ENCODE results near the gene CFAP92.

Gene CFAP92

DNA sequence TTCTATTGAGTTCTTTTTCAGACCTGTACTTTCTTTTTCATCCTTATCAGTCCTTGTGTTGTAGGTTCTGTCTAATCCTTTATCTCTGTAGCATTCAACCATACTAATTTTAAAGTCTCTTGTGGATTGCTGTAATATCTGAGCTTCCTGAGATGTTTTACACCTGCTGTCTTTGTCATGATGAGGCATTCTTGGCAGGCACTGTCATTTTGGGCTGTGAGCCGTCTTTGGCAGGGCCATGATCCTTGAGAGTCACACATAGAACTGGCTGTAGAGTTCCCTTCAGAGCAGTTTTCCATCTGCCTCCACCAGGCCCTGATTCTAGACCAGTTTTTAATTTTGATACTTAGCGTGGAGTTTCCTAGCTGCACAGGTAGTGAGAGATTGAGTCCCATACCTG, 13.9 kb upstream of the CFAP92 start:
- DNase-seq (ENCODE audit: low read depth): no peak

DNA sequence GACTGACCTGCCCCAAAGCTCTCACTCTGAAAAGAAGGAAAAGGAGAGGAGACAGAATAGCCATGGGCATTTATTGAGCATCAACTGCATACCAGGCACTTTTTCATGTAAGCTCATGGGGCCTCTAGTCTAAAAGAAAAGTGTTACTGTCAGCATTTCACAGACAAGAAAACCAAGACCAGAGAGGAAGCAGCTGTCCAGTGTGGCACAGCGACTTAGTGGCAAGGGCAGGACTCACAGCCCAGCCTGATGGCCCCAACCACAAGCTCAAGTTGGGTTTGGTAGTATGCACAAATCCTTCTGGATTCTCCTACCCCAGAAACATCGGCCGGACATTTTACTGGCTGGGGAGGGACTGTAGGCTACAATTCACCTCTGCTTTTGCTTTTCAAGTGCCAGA, 13.0 kb upstream of the CFAP92 start:
- no peak for DNase-seq (ENCODE audit: low read depth)

DNA sequence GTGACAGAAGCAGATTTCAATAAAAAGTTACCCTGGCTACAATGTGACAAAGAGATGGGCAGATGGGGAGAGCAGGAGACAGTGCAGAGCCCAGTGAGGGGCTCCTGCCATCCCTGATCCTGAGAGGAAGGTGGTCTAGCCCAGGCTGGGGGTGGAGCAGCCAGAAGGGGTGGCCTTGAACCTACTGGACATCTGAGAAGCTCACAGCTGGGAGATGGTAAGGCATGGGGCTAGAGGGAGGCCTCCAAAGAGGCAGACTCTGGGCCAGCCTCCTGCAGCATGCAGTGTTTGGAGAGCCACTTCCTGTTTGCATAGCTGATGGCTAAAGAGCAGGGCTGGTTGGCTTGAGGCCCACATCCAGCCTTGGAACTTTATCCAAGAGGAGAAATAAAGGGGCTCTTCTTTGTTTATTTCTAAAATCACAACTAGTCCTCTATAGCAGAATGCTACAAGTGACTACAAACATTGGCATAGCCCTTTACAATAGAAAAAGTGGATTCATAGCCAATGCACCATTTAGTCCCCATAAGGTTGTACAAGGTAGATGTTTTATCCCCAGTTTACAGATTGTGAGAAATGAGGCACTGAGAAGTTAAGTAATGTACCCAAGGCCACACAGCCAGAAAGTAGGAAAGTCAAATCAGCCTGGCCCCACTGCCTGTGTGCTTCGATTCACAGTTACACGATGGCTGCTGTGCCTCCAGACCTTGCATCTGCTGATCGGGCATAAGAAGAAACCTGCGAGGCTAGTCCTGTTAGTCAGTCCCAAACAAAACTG, 11.8 kb upstream of the CFAP92 start:
- no peak for DNase-seq (ENCODE audit: low read depth)

DNA sequence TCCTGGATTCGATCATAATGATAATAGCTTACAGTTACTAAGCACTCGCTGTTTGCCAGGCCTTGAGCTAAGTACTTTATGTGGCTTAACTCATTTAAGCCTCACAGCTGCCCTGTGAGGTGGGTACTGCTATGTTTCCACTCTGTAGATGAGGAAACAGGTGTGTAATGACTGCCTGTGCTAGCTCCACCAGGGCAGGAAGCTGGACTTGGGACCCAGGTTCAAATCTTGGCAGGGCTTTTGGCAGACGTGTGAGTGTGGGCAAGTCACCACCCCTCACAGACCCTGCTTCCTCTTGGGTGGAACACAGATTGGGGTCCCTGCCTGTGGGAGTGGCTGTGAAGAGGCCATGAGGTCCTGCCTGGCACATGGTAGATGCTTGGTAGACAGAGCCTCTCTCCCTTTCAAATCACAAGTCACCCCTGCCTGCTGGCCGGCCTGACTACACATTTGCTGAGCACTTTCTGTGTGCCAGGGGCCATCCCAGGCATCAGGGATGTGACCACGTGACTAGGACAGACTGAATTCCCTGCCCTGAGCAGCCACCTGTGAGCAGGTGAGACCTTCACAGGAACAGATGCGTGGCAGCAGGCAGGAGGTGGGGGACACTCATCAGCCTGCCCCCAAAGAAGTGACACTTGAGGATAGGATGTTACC, 10.9 kb upstream of the CFAP92 start:
- no peak for DNase-seq (ENCODE audit: low read depth)

DNA sequence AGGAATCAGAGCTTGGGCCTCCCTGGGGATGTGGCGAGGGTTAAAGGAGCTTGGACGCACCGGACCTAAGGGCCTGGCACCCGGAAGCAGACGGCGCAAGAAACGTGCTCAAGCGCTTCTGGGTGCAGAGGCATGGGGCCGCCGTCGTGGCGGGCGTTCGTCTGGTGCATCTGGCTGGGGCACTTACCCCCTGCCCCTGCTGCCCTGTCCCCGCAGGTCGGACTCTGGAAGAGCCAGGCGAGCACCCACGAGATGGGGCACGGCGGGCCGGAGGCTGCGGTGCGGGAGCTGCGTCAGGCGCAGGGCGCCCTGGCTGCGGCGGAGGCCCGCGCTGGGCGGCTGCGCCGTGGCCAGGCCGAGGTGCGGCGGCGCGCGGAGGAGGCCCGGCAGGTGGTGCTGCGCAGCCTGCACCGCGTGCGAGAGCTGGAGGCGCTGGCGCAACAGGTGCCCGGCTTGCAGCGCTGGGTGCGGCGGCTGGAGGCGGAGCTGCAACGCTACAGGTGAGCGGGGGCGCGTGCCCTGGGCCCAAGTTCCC, 9.8 kb upstream of the CFAP92 start:
- no peak for DNase-seq (ENCODE audit: low read depth)

DNA sequence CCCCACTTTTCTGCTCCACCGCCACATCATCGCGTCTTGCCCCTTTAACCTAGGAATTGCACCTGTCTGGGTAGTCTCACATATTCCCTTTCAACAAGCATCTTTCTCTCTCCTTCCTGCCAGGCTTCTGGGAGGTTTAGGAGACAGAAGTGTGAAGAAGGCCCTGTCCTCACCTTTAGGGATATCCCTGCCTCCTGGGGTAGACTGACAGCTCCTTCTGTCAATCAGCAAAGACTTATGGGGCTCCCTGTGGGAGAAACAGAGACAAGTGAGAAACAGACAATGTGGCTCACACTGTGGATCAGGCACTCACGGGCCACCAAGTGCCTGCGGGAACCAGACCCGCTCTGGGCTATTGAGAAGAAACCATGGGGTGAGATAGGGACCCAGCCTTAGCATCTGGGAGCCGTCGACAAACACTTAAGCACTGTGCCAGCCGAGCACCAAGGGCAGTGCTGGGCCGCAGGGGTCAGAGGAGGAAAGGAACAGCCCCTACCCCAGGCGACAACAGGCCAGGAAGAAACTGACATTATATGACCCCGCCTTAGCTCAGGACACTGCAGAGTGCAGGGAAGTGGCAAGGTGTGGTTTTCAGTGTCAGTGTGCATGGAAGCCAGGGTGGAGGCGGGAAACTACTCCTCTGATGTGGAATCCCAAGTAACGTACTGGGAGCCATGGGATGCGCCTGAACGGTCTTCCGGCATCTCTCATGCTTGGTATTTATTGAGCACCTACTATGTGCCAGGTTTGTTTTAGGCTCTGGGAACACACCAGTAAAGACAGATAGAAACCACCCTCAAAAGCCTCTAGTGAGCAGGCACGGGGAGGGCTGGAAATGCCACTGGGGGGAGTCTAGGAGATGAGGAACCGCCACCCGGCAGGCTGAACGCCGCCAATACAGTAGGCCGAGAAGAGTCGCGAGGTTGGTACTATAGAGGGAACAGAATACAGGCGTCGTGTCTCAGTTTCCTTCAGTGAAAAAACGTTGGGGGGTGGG, 9.0 kb upstream of the CFAP92 start:
- DNase-seq (ENCODE audit: low read depth): no peak

DNA sequence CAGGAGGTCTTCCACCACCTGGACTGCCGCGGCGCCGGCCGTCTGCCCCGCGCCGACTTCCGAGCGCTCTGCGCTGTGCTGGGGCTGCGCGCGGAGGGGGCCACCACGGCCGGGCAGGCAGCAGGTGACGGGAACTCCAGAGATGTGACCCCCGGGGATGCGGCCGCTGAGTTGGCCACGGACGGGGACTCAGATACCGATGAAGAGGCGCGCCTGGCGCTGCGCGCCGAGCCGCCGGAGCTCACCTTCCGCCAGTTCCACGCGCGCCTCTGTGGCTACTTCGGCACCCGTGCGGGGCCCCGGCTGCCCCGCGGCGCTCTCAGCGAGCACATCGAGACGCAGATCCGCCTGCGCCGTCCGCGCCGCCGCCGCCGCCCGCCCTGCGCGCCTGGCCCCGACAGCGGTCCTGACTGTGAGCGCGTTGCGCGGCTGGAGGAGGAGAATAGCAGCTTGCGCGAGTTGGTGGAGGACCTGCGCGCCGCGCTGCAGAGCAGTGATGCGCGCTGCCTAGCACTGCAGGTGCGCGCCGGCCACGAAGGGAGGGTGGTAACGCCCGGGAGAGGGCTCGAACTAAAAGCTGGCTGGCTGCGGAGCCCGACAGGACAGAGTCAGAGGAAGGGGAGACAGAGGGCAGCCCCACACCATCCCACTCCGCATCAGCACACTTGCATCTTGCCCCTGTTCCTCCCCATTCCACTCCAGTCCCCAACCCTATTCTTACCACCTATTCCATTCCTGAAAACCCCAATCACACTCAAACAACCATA, 8.1 kb upstream of the CFAP92 start:
- no peak for DNase-seq (ENCODE audit: low read depth)

DNA sequence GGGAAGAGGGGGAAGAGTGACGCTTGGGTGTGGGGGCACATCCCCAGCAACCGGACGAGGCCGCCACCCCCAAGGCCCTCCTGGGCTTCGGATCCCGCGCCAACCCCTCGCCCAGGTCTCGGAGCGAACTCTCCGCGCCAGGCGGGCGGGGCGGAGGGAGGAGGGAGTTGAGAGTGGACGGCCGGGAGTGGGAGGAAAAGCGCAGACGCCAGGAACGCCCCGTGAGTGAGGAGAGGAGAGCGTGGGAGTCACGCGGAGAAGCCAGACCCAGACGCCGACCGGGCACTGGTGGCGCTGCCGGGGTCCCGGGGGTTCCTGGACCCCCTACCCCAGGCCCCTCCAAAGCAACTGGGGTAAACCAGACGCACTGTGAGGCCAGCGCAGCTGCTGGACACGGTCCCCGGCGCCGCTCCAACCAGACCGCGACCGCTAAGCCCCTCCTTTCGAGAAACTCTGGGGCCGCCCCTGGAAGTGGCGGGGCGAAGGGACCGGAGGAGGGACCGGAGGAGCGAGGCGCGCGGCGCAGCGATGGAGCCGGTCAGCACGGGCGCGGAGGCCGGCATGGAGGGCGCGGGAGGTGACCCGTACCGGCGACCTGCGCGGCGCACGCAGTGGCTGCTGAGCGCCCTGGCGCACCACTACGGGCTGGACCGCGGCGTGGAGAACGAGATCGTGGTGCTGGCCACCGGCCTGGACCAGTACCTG, 7.4 kb upstream of the CFAP92 start, which contains the start of gene EFCC1:
EFCC1 (plus strand) TSS at position 204 of the 705 bp plus-strand sequence; CDS start at position 529, 325 bp downstream.
- no peak for DNase-seq (ENCODE audit: low read depth)

DNA sequence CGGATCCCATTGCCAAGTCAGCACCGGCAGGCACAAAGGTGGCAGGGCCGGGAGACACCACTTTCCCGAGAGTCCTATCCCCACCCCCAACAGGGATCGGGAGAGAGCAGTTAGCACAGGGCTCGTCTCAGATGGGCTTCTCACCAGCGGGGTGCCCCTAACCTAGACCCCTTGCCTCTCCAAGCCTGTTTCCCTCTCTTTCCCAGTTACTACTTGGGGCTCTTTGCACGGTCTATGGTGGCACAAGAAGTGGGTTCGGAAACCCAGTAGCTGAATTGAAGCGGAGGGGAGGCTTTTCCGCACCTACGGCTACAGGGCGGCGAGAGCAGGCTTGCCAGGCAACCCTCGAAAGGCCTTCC, 6.8 kb upstream of the CFAP92 start:
- no peak for DNase-seq (ENCODE audit: low read depth)

DNA sequence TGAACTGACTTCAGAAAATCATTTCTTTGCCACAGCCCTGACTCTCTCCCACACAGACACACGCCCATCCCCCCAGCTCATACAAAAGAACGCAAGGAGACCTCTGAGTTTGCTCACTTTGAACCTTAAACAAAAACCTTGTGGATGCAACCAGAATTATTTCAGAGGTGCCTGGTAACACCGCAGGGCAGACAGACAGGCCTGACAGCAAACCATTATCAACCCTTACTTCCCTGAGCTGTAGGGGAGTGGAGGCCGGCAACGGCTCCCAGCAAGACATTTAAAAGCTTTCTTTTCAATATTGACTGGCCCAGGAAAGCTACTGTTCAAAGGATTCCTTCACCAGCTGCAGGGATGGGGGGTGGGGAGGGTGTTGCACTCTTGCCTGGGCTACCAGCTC, 5.2 kb upstream of the CFAP92 start:
- no peak for DNase-seq (ENCODE audit: low read depth)

DNA sequence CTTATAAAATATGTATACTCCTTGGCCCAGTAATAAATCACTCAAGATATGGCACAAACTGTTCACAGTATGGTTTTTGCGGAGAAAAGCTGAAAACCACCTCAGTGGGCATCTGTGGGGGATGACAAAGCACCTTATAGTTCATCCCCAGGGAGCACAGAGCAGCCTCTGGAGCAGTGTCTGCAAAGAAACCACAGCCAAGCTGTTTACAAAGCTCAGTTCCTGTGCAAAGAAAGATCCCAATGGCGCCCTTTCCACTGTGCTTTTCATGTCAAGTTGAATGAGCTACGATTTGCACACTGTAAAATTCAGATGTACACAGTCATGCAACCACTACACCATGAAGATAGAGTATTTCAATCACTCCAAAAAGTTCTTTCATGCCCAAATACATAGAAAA, 4.7 kb upstream of the CFAP92 start:
- DNase-seq (ENCODE audit: low read depth): no peak

DNA sequence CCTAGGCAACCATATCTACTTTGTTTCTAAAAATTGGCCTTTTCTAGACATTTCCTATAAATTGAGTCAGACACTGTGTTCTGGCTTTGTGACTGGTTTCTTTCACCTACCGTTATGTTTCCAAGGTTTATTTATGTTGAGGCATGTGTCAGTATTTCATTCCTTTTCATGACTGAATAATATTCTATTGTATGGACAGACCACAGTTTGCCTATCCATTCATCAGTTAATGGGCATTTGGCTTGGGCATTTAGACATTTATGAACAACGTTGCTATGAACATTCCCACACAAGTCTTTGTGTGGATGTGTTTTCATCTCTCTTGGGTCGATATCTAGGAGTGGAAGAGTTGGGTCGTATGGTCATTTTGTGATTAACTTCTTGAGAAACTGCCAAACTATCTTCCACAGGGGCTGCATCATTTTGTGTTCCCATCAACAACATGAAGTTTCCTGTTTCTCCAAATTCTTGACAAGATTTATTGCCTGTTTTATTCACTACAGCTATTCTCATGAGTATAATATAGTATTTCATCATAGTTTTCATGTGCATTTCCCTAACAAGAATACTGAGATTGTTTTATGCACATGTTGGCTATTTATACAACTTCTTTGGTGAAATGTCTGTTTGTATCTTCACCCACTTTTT, 3.7 kb upstream of the CFAP92 start:
- no peak for DNase-seq (ENCODE audit: low read depth)

DNA sequence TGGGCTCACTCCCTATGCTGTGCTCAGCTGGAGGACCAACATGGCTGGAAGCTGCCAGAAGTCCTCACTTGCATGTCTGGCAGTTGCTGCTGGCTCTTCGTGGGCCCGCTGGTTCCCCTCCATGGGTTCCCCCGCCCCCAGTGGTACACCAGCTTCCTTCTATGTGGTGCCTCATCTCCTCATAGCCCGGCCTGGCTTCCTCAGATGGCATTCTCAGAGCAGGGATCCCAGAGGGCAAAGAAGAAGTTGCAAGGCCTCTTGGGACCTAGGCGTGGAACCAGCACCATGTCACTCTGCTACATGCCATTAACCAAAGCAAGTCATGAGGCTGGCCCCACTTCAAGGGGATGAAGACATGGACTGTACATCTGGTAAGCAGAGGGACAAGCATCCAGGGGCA, 2.9 kb upstream of the CFAP92 start:
- no peak for DNase-seq (ENCODE audit: low read depth)

DNA sequence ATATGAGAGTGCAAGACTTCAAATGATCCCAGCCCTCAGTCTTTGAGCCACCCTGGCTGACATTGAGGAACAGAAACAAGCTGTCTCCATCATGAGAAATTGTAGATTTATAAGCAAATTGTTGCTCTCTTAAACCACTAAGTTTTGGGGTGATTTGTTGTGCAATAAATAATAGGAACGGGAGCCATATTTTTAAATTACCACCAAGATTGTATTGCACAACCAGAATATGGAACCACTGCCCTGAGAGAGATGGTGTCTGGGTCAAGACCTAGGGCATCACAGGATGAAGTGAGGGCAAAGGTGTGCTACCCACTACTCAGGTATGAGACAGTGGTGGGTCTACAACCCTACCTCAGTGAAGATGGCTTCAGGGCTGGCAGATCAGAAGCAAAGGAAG, 2.3 kb upstream of the CFAP92 start:
- DNase-seq (ENCODE audit: low read depth): no peak

DNA sequence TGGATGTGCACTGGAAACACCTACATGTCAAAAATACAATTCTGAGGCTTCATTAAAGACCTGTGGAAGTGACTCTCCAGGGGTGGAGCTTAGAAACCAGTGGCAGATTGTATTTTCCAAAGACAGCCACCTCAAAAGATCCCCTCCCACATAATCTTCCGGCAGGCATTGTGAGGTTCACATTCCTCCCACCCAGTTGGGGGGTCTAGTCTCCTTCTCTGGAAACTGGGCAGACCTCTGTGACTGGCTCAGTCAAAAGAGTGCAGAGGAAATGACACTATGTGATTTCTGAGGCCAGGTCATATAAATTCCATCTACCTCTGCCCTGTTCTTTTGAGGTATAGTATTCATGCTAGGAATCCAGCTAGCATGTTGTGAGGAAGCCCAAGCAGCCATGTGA, 1.9 kb upstream of the CFAP92 start:
- DNase-seq (ENCODE audit: low read depth): no peak

DNA sequence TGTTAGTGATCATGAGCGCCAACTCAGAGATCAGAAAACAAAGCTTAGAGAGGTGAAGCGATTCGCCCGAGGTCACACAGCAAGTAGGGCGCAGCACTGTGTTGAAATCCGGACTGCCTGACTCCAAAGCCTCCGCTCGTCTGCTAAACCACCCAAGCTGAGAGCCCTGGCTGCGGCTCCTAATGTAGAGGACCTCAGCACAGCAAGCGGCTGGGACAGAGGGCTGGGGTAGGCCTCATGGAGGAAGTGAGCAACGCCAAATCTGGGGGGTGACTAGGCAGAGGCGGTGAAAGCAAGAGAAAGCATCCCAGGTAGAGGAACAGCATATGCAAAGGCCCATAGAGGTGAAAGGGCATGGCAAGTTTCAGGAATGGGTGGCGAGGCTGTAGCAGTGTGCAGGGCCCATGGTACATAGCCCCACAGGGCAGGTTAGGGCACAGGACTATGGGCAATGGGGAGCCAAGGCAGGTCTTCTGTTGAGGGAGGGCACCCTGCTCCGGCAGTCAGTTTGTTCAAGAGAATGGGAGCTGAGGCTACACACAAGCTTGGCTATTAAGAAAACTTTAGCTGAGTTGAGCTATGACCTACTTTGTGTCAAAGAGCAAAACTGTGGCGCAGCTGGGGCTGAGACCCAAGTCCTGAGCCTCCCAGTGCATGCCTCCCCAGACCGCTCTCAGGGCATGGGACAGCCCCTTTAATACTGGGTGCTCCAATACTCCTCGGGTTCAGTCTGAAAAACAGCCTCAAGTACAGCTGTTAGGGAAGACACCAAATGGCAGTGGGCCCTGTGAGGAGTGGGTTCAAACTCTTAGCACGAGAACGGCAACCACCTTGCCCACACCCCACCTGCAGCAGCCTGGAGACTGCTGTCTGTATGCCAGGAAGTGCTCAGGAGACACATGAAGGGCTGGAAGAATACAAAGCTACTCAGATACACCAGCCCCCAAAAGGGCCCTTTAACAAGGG, 988 bp upstream of the CFAP92 start:
- no peak for DNase-seq (ENCODE audit: low read depth)

DNA sequence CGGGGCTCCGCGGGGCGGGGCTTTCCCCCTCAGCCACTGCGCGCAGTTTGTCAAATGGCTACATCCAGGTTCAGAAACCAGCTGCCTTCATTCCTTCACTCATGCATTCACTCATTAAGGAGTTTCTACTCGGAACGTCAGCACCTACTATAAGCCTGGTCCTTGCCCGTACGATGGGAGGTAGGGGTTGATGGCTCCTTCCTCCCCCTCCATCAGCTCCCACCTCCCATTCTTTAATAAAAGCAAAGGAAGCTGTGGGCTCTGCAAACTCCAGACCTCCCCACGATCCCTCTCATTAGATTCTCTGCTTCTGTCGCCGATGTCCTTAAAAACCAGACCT, 267 bp upstream of the CFAP92 start:
- DNase-seq (ENCODE audit: low read depth): no peak

DNA sequence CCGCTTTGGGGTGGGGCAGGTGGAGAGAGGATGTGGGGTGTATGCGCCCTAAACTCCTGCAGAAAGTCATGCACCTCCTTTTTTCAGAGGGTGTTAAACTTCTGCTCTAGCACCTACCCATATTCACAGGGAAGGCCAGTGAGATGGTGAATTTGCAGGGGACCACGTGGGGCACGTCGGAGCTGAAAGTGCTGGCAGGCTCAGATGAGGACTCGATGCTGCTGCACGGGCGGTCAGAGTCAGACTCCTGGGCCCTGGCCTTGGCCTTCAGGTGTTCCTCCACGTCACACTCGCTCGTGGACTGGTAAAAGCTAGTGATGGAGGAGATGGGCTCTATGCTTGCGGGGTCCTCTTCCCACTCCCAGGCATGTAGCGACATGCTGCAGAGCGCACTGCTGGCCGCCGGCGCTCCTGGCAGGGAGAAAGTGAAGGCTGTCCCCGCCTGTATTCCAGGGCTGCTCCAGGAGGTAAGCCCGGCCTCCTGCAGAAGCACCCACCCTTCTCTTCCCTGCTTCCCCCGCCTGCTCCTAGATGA, 883 bp downstream of the CFAP92 start:
- DNase-seq (ENCODE audit: low read depth): no peak

DNA sequence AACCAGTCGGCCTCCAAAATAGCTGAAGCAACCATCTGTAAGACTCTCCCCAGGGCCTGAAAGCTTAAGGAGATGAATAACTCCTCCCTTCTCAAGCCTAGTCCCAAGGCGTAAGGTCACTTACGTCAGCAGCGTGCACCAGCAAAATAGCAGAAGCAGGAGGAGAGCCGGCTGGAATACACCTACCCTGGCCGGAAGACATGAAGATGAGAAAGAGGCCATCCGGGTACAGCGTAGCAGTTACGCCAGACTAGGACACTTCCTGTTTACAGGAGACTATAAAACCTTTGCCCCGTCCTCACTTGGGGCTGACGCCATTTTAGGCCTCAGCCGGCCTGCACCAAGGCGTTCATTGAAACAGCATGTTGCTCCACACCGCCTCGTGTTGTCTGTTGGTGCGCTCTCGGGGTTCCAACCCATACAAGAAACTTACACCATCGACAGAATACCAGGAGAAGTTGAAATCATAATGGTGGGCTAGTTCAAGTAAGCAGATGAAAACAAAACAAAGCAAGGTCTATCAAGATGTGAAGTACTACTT, 2.5 kb downstream of the CFAP92 start:
- DNase-seq (ENCODE audit: low read depth): no peak
